NCI-H2196 (cell line): ENCODE results near the gene ADAMTS13.
A peak's percentile ranks its signal among the peaks of the same experiment; 100 is the strongest.
"Not testable (repeated sequence)": the region's sequence is repeated elsewhere in the genome, so short reads cannot be mapped to it uniquely, and the experiment has no call there.

ENCODE experiments used
- DNase-seq: peaks from one replicate; lab custom pipeline; 2025; ENCODE audit not compliant: unreplicated experiment; lab: John Stamatoyannopoulos, UW

Gene ADAMTS13

GRCh38 chr9:133391449-133391848, 30.7 kb upstream of the ADAMTS13 start:
- DNase-seq = not testable (repeated sequence)

- DNase-seq = not testable (repeated sequence)
Observed at GRCh38 chr9:133392308-133392707, 29.9 kb upstream of the ADAMTS13 start.

DNA sequence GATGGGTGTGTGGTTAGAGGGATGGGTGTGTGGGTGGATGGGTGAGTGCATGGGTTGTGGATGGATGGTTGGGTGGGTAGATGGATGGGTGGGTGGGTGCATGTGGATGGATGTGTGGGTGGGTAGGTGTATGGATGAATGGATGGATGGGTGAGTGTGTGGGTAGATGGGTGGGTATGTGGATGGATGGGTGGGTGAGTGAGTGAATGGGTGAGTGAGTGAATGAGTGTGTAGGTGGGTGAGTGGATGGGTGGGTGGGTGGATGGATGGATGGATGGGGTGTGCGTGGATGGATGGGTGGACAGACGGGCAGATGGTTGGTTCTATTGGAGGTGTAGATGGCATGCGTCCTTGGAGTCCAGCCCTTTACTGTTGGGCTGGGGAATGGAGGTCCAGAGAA, 28.8 kb upstream of the ADAMTS13 start:
- DNase-seq = no peak

DNA sequence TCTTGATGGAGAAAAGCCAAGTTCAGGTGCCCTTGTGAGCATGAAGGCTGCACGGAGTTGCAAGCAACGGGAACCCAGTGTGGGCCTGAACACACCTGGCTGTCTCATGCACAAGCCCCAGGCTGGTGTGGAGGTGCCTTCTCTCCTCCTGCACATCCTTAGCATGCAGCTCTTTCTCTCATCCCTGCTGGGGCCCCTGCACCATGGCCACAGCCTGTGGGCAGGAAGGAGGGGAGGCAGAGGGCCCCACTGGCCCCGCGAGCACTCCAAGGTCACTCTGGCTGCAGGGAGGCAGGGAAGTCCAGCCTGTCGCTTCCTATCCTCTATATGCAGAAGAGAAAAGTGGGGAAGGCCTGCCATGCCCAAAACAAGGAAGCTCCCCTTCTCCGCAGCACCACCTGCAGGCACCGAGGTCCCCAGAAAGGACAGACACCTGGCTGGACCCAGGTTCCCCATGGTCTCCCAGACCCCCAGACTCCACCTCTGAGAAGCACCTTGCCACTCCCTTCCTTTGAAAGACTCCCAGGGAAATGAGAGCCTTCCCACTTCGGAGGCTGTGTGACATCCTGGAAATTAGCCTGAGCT, 27.4 kb upstream of the ADAMTS13 start:
- no peak for DNase-seq

DNA sequence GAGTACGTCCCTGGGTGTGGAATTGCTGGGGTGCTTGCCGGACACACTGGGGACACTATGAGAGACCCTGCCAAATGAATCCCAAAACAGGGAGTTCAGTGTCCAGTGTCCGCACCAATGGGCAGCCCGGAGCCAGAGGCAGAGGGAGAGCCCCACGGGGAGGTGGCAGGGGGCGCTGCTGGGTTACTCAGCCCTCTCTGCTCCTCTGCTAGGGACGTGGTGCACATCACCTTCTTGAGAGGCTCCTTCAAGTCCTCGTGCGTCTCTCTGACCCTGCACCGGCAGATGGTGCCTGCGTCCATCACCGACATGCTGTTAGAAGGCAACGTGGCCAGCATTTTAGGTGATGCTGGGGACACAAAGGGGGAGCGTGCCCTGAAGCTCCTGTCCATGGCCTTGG, 25.2 kb upstream of the ADAMTS13 start:
- no peak for DNase-seq

GRCh38 chr9:133397370-133397769, 24.8 kb upstream of the ADAMTS13 start:
- DNase-seq = no peak

- no peak for DNase-seq
Observed at GRCh38 chr9:133397895-133398294, 24.3 kb upstream of the ADAMTS13 start.

DNA sequence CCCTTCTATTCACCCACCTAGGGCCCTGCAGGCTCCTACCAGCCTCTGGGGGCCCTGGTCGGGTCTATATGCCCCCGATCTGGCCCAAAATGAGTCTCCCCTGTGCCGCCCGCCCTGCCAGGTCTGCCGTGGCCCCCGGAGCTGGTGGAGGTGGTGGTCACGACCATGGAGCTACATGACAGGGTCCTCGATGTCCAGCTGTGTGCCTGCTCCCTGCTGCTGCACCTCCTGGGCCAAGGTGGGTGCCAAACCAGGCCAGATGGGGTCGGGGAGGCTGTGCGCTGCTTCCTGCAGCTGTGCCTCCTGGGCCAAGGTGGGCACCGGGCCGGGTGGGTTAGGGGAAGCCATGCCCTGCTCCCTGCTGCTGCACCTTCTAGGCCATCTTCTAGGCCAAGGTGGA, 21.9 kb upstream of the ADAMTS13 start:
- no peak for DNase-seq

GRCh38 chr9:133401588-133401987, 20.6 kb upstream of the ADAMTS13 start:
- DNase-seq = no peak

GRCh38 chr9:133402689-133403088, 19.5 kb upstream of the ADAMTS13 start:
- no peak for DNase-seq

DNA sequence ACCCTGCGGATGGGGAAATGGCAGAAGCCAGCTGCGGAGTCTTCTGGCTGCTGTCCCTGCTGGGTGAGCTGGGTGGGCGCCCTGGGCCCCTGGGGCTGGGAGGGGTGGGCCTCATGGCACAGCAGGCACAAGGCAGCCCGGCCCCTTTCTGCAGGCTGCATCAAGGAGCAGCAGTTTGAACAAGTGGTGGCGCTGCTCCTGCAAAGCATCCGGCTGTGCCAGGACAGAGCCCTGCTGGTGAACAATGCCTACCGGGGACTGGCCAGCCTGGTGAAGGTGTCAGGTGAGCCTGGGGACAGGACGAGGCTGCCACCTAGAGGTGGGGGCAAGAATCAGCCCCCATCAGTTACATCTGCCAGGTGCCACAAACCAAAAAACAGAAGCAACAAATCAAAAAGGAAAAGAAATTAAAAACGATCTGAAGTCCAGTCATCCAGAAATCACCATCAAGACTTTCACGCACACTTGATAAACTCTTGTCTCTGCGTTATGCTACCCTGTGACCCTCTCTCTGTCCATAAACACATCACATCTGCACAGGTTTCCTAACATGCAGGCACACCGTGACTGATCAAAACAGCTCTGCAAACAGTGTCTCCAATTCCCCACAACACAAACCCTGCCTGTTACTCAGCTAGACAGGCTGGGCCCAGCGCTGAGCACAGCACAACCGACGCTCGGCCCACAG, 18.3 kb upstream of the ADAMTS13 start:
- DNase-seq = peak; percentile 71

DNA sequence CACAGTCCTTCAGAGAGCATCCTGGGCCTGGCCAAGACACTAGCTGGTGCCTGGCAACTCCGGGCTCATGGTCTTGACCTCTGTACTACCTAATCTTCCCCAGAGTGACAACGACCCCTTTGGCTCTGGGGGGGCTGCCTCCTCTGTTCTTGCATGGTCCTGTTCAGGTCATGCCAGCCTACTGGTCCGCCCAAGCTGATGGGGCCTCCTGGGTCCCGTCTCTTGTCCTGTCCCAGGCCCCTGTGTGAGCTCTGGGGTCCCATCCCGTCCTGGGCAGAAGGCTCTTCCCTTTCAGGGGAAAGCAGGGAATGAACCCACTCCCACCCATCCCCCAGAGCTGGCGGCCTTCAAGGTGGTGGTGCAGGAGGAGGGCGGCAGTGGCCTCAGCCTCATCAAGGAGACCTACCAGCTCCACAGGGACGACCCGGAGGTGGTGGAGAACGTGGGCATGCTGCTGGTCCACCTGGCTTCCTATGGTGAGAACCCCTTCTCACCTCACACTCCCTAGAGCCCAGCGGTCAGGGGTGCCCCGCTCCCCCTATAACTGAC, 17.6 kb upstream of the ADAMTS13 start:
- DNase-seq = no peak

- no peak for DNase-seq
Observed at GRCh38 chr9:133405508-133406438, 16.4 kb upstream of the ADAMTS13 start.

DNA sequence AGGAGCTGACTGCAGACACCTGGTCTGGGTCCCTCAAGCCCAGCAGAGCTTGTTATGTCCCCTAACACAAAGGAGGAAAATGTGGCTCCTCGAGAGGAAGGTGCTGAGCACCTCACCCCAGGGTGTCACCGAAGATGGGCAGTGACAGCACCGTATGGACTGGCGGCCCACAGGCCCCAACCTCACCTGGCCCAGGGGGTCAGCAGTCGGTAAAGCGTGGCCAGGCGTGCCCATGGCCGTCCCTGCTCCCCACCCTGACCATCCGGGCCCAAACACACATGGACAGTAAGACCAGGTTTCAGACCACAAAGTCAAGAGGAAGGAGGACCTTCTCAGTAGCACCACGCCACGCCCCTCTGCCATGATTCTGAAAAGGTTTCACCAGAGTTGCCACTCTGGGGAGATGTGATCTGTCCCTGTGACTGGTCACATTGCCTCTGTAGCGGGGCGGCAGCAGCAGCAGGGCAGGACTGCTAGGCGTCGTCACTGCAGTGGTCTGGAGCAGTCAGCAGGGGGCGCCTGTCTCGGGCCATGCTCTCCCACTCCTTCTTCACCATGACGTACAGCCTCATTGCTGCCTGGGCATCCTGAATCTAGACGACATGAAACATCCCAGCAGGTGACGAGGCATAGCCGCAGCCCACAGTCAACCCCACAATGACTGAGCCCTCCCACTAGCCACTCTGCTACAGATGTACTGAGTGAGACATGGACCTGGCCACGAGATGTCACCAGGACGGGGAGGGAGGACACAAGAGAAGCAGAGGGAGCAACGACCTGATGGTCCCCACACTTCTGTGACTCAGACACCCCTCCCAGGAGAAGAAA, 15.5 kb upstream of the ADAMTS13 start:
- DNase-seq = peak; percentile 73

DNA sequence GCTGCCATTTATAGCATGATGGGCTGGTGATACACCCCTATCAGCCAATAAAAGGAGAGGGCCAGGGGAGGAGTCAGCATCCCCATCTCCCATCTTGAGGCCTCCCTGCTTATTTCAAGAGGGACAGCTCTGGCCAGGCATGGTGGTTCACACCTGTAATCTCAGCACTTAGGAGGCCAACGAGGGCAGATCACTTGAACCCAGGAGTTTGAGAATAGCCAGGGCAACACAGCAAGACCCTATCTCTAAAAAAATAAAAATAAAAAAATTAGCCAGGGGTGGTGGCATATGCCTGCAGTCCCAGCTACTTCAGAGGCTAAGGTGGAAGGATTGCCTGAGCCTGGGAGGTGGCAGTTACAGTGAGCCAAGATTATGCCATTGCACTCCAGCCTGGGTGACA, 14.1 kb upstream of the ADAMTS13 start:
- DNase-seq = no peak

DNA sequence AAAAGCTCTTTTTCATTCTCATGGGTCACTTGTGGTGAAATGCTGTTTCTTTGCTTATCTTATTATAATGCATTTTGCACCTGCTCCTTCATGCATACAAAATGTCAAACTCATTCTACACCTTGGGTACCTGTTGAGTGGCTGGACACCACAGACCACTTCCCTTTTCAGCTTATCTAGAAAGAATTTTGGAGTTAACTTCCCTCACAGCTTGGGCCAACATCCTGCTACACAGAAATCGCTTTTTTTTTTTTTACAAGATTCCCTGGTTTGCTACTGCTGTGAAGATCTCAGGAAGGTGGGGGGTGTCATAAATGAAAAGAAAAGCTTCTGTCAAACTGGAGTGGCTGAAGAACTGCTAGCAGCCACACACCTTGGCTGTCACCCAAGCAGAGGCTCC, 7.0 kb upstream of the ADAMTS13 start:
- no peak for DNase-seq

GRCh38 chr9:133417541-133418461, 4.4 kb upstream of the ADAMTS13 start, which contains the start of gene REXO4:
REXO4 (minus strand) TSS chr9:133418010; CDS start chr9:133417844, 166 bp downstream.
- DNase-seq = peak; percentile 81

- no peak for DNase-seq
Observed at GRCh38 chr9:133419005-133419404, 3.2 kb upstream of the ADAMTS13 start.

GRCh38 chr9:133420392-133420827, 1.8 kb upstream of the ADAMTS13 start:
- peak; percentile 30 for DNase-seq
